ENCODE results near the gene SP7. TPM values are rescaled to one million over a fixed set of nuclear protein-coding genes. Genes with fewer than 3 reads are reported as not detected.

Gene SP7
- polyA plus RNA-seq, 2 of the 4 experiments (the other 2 are of a cell fraction) = 0.05 to 0.06 TPM

DNA sequence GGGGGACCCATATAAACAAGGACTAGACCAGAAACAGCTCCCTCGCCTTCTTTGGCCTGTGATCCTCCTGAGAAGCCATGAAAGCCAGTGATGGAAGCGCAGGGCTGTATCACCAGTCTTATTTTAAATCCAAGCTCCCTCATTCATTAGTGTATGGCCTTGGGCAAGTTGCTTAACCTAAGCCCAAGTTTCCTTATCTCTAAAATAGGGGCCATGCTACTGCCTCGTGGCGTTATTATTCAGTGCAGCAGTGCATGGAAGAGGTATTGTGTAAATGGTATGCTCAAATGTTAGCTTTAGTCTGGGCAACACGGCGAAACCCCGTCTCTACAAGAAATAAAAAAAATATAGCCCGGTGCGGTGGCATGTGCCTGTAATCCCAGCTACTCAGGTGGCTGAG lies 58.2 kb downstream of the SP7 start:
- no peak overlapping the region for H3K27ac ChIP-seq
- WGBS (ENCODE audit: missing lambda C conversion rate) = 94% methylated on average over 9 of the region's 9 CpGs
- ChIA-PET POLR2A (interaction anchor here (0.8 to 1.2 kb wide), 2 partner anchors 10 to 57 kb away, joined by 3 read pairs; no protein-coding TSS in a partner anchor), CTCF (interaction anchor here (0.6 to 28.2 kb wide), 12 partner anchors 8 to 212 kb away, joined by 3 to 1046 read pairs (median 6); partner anchors contain the start of genes AAAS, ESPL1 and ITGB7)
- H3K4me2 ChIP-seq = no peak overlapping the region
- no peak overlapping the region for H3K4me3 ChIP-seq
- H3K4me1 ChIP-seq = no peaks in the 10 kb centered on the region
- no peaks in the 10 kb centered on the region for H3K9me3 ChIP-seq
- DNase-seq (ENCODE audit: low read depth in 1 of 2, low spot score in 1 of 2) (no peak), ATAC-seq (no peak), FAIRE-seq (no peak)
- TF ChIP-seq JUNB (IDR thresholded peaks at IDR 0.05) (no peak), RFX5 (IDR thresholded peaks at IDR 0.05) (no peak), KDM5A (IDR thresholded peaks at IDR 0.05) (no peak), GATA3 (IDR thresholded peaks at IDR 0.05; ENCODE audit: borderline replicate concordance) (no peak), RCOR1 (IDR thresholded peaks at IDR 0.05; ENCODE audit: low read depth, low read length) (no peak), FOSL2 (IDR thresholded peaks at IDR 0.05) (no peak), FOSL2 (CRISPR knock-in tag; IDR thresholded peaks at IDR 0.05) (no peak), NPAS2 (CRISPR knock-in tag; IDR thresholded peaks at IDR 0.05; ENCODE audit: borderline replicate concordance) (no peak), MAZ (IDR thresholded peaks at IDR 0.05; ENCODE audit: borderline replicate concordance, low read depth, low read length) (no peak), CEBPB (IDR thresholded peaks at IDR 0.05) (no peak), POLR2A (IDR thresholded peaks at IDR 0.05; ENCODE audit: low read length) (no peak)

Other genes with a start within 250 kb of the SP7 start
- gene IGFBP6, start 238.7 kb downstream of the SP7 start, polyA plus RNA-seq (2011; rRNA removed) = 49.1 and 64.5 TPM in 2 replicates
- gene IGFBP6, start 238.7 kb downstream of the SP7 start, polyA plus RNA-seq (2017; fragmentation: RNase III; extraction: RNeasy Plus Mini Kit Qiagen cat#74134 plus additional on column Dnase treatment) = 128 to 155 TPM (median 128 TPM) in 3 replicates
- gene SOAT2, start 232.9 kb downstream of the SP7 start, polyA plus RNA-seq (2011; rRNA removed) = 0.12 and 0.14 TPM in 2 replicates
- gene SOAT2, start 232.9 kb downstream of the SP7 start, polyA plus RNA-seq (2017; fragmentation: RNase III; extraction: RNeasy Plus Mini Kit Qiagen cat#74134 plus additional on column Dnase treatment) = 0.09 to 0.21 TPM (median 0.16 TPM) in 3 replicates
- gene ZNF740, start 155.6 kb downstream of the SP7 start, polyA plus RNA-seq (2011; rRNA removed) = 28.8 and 32.9 TPM in 2 replicates
- 12.1 to 15.6 TPM (median 15.1 TPM) in 3 replicates for gene ZNF740, start 155.6 kb downstream of the SP7 start, polyA plus RNA-seq (2017; fragmentation: RNase III; extraction: RNeasy Plus Mini Kit Qiagen cat#74134 plus additional on column Dnase treatment)
- 16.5 and 19.2 TPM in 2 replicates for gene CSAD, start 155.4 kb downstream of the SP7 start, polyA plus RNA-seq (2011; rRNA removed)
- 14.0 to 16.4 TPM (median 14.5 TPM) in 3 replicates for gene CSAD, start 155.4 kb downstream of the SP7 start, polyA plus RNA-seq (2017; fragmentation: RNase III; extraction: RNeasy Plus Mini Kit Qiagen cat#74134 plus additional on column Dnase treatment)
- gene ITGB7, start 129.1 kb downstream of the SP7 start, polyA plus RNA-seq (2011; rRNA removed) = 0.56 and 0.71 TPM in 2 replicates
- gene ITGB7, start 129.1 kb downstream of the SP7 start, polyA plus RNA-seq (2017; fragmentation: RNase III; extraction: RNeasy Plus Mini Kit Qiagen cat#74134 plus additional on column Dnase treatment) = 0.54 to 0.66 TPM (median 0.64 TPM) in 3 replicates
- gene RARG, start 104.1 kb downstream of the SP7 start, polyA plus RNA-seq (2011; rRNA removed) = 15.6 and 19.0 TPM in 2 replicates
- 16.4 to 17.7 TPM (median 17.2 TPM) in 3 replicates for gene RARG, start 104.1 kb downstream of the SP7 start, polyA plus RNA-seq (2017; fragmentation: RNase III; extraction: RNeasy Plus Mini Kit Qiagen cat#74134 plus additional on column Dnase treatment)
- gene ESPL1, start 68.1 kb downstream of the SP7 start, polyA plus RNA-seq (2011; rRNA removed) = 10.0 and 11.8 TPM in 2 replicates
- 15.2 to 16.5 TPM (median 15.5 TPM) in 3 replicates for gene ESPL1, start 68.1 kb downstream of the SP7 start, polyA plus RNA-seq (2017; fragmentation: RNase III; extraction: RNeasy Plus Mini Kit Qiagen cat#74134 plus additional on column Dnase treatment)
- 729 and 848 TPM in 2 replicates for gene PFDN5, start 40.8 kb downstream of the SP7 start, polyA plus RNA-seq (2011; rRNA removed)
- gene PFDN5, start 40.8 kb downstream of the SP7 start, polyA plus RNA-seq (2017; fragmentation: RNase III; extraction: RNeasy Plus Mini Kit Qiagen cat#74134 plus additional on column Dnase treatment) = 685 to 736 TPM (median 704 TPM) in 3 replicates
- gene MYG1, start 36.7 kb downstream of the SP7 start, polyA plus RNA-seq (2011; rRNA removed) = 75.2 and 80.9 TPM in 2 replicates
- 55.9 to 60.9 TPM (median 58.9 TPM) in 3 replicates for gene MYG1, start 36.7 kb downstream of the SP7 start, polyA plus RNA-seq (2017; fragmentation: RNase III; extraction: RNeasy Plus Mini Kit Qiagen cat#74134 plus additional on column Dnase treatment)
- gene AAAS, start 14.7 kb downstream of the SP7 start, polyA plus RNA-seq (2011; rRNA removed) = 82.6 and 104 TPM in 2 replicates
- 61.5 to 64.9 TPM (median 64.1 TPM) in 3 replicates for gene AAAS, start 14.7 kb downstream of the SP7 start, polyA plus RNA-seq (2017; fragmentation: RNase III; extraction: RNeasy Plus Mini Kit Qiagen cat#74134 plus additional on column Dnase treatment)
- 53.2 and 56.6 TPM in 2 replicates for gene SP1, start 43.8 kb upstream of the SP7 start, polyA plus RNA-seq (2011; rRNA removed)
- gene SP1, start 43.8 kb upstream of the SP7 start, polyA plus RNA-seq (2017; fragmentation: RNase III; extraction: RNeasy Plus Mini Kit Qiagen cat#74134 plus additional on column Dnase treatment) = 24.0 to 24.5 TPM (median 24.2 TPM) in 3 replicates
- 0.12 and 0.16 TPM in 2 replicates for gene AMHR2, start 87.5 kb upstream of the SP7 start, polyA plus RNA-seq (2011; rRNA removed)
- 0.13 to 0.22 TPM (median 0.18 TPM) in 3 replicates for gene AMHR2, start 87.5 kb upstream of the SP7 start, polyA plus RNA-seq (2017; fragmentation: RNase III; extraction: RNeasy Plus Mini Kit Qiagen cat#74134 plus additional on column Dnase treatment)
- gene PRR13, start 105.4 kb upstream of the SP7 start, polyA plus RNA-seq (2011; rRNA removed) = 203 and 257 TPM in 2 replicates
- 210 to 248 TPM (median 221 TPM) in 3 replicates for gene PRR13, start 105.4 kb upstream of the SP7 start, polyA plus RNA-seq (2017; fragmentation: RNase III; extraction: RNeasy Plus Mini Kit Qiagen cat#74134 plus additional on column Dnase treatment)
- gene PCBP2, start 115.7 kb upstream of the SP7 start, polyA plus RNA-seq (2011; rRNA removed) = 367 and 604 TPM in 2 replicates
- gene PCBP2, start 115.7 kb upstream of the SP7 start, polyA plus RNA-seq (2017; fragmentation: RNase III; extraction: RNeasy Plus Mini Kit Qiagen cat#74134 plus additional on column Dnase treatment) = 546 to 553 TPM (median 551 TPM) in 3 replicates
- gene MAP3K12, start 163.1 kb upstream of the SP7 start, polyA plus RNA-seq (2011; rRNA removed) = 21.9 and 30.6 TPM in 2 replicates
- gene MAP3K12, start 163.1 kb upstream of the SP7 start, polyA plus RNA-seq (2017; fragmentation: RNase III; extraction: RNeasy Plus Mini Kit Qiagen cat#74134 plus additional on column Dnase treatment) = 14.0 to 18.7 TPM (median 16.1 TPM) in 3 replicates
- 41.5 and 51.2 TPM in 2 replicates for gene TARBP2, start 164.9 kb upstream of the SP7 start, polyA plus RNA-seq (2011; rRNA removed)
- 43.7 to 50.4 TPM (median 49.9 TPM) in 3 replicates for gene TARBP2, start 164.9 kb upstream of the SP7 start, polyA plus RNA-seq (2017; fragmentation: RNase III; extraction: RNeasy Plus Mini Kit Qiagen cat#74134 plus additional on column Dnase treatment)
- gene NPFF, start 171.1 kb upstream of the SP7 start, polyA plus RNA-seq (2011; rRNA removed) = 0.17 TPM in 1 of 2 replicates, not detected in the other
- gene NPFF, start 171.1 kb upstream of the SP7 start, polyA plus RNA-seq (2017; fragmentation: RNase III; extraction: RNeasy Plus Mini Kit Qiagen cat#74134 plus additional on column Dnase treatment) = not detected in 3 replicates